ENCODE data around the gene NEUROG1.
A peak's percentile ranks its signal among the peaks of the same experiment; 100 is the strongest.

The NEUROG1 gene

GRCh38 chr5:135568923-135569360, 33.2 kb upstream of the NEUROG1 start:
- H3K4me3 ChIP-seq (ENCODE audit: low read depth, low read length), result no peak overlapping the region
- TF ChIP-seq, protein P1, sequence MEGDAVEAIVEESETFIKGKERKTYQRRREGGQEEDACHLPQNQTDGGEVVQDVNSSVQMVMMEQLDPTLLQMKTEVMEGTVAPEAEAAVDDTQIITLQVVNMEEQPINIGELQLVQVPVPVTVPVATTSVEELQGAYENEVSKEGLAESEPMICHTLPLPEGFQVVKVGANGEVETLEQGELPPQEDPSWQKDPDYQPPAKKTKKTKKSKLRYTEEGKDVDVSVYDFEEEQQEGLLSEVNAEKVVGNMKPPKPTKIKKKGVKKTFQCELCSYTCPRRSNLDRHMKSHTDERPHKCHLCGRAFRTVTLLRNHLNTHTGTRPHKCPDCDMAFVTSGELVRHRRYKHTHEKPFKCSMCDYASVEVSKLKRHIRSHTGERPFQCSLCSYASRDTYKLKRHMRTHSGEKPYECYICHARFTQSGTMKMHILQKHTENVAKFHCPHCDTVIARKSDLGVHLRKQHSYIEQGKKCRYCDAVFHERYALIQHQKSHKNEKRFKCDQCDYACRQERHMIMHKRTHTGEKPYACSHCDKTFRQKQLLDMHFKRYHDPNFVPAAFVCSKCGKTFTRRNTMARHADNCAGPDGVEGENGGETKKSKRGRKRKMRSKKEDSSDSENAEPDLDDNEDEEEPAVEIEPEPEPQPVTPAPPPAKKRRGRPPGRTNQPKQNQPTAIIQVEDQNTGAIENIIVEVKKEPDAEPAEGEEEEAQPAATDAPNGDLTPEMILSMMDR (IDR thresholded peaks at IDR 0.05; ENCODE audit: borderline replicate concordance, insufficient read depth, low read depth, low read length), result no peak

GRCh38 chr5:135568246-135568645, 32.5 kb upstream of the NEUROG1 start:
- TF ChIP-seq, protein P1 (IDR thresholded peaks at IDR 0.05; ENCODE audit: borderline replicate concordance, insufficient read depth, low read depth, low read length), result no peak

GRCh38 chr5:135567661-135568060, 31.9 kb upstream of the NEUROG1 start:
- H3K4me3 ChIP-seq (ENCODE audit: low read depth, low read length), result no peak overlapping the region
- TF ChIP-seq, protein P1 (IDR thresholded peaks at IDR 0.05; ENCODE audit: borderline replicate concordance, insufficient read depth, low read depth, low read length), result no peak

More at GRCh38 chr5:135568246-135568645, 32.5 kb upstream of the NEUROG1 start:
- H3K4me3 ChIP-seq (ENCODE audit: low read depth, low read length), result no peak overlapping the region

DNA sequence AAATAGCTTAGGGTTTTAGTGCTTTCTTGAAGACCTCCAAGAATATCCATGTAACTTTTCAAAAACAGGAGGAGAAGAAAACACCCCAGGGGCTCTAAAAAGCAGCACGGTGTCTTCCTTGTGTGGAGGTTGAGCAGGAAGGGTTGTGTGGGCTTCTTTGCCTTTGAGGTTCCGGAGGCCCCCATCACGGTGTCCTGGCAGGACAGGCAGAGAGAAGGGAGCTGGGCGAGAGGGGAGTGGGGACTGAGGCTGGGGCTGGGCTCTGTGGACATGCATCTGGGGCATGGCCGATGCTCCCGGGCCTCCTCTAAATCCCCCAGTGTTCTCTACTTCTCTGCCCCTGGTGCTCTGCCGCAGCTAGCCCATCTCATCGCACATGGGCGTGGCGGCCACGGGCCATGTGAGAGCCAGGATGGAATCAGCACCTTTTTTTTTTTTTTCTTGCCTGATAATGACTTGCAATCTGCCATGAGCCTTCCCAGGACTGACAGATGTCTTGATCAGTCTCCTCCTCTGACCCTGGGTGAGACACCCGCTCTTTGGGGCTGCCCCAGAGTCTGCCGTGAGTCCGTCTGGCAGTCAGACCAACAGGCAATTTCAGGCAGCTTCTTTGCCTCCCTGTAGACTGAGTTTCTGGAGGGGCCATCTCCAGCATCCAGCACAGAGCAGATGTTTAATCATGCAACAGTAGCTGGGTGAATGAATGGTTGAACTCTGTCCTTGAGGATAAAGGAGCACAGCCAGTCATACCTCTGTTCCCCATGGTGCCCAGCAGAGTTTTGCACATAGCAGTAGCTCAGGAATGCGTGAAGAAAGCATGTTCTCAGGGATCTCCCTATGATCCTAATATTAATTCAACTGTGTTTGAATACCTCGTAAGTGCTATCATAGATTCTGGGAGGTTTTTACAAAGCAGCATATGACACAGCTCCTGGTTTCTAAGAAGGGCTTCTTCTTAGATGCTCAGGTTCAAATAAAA, 30.9 kb upstream of the NEUROG1 start:
- TF ChIP-seq, protein P1 (IDR thresholded peaks at IDR 0.05; ENCODE audit: borderline replicate concordance, insufficient read depth, low read depth, low read length), result no peak
- no peak overlapping the region for H3K4me3 ChIP-seq (ENCODE audit: low read depth, low read length)

GRCh38 chr5:135565725-135566421, 30.1 kb upstream of the NEUROG1 start:
- TF ChIP-seq, protein P1 (IDR thresholded peaks at IDR 0.05; ENCODE audit: borderline replicate concordance, insufficient read depth, low read depth, low read length), result peak; percentile 94
- no peak overlapping the region for H3K4me3 ChIP-seq (ENCODE audit: low read depth, low read length)

DNA sequence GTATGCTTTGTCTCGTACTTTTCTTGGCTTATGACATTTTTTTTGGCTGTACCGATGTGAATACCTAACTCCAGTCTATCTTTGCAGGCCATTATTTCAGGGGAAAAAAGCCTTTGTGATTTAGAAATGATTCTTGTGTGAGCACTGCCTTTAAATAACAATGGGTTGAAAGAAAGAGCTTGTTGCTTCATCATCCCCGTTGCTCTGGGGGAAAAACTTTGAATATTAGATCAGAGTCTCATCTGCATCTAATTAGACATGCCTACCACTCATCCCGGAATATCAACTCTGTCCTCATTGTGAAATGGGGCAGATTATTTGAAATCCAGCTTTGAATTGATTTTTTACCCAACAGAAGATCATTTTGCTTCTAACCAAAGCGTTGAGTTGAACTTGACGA, 29.5 kb upstream of the NEUROG1 start:
- no peak overlapping the region for H3K4me3 ChIP-seq (ENCODE audit: low read depth, low read length)
- TF ChIP-seq, protein P1 (IDR thresholded peaks at IDR 0.05; ENCODE audit: borderline replicate concordance, insufficient read depth, low read depth, low read length), result no peak
